ENCODE measurements around the gene FAM193B. TPM values are rescaled to one million over a fixed set of nuclear protein-coding genes. Genes with fewer than 3 reads are reported as not detected.

FAM193B gene
- total RNA-seq = 13.2 and 14.8 TPM in 2 replicates

GRCh38 chr5:177554474-177555111, at the start of gene FAM193B:
Gene FAM193B (minus strand): TSS chr5:177554563. CDS start chr5:177554458, 105 bp downstream.

GRCh38 chr5:177599731-177600507, 45.6 kb upstream of the FAM193B start, which contains the start of gene B4GALT7:
Gene B4GALT7 (plus strand): TSS chr5:177600132. CDS start chr5:177600211, 79 bp downstream.

GRCh38 chr5:177592010-177592834, 37.9 kb upstream of the FAM193B start, which contains the start of gene TMED9:
Gene TMED9 (plus strand): TSS chr5:177592203. CDS start chr5:177592215, 12 bp downstream.

GRCh38 chr5:177516601-177517568, 37.5 kb downstream of the FAM193B start, which contains the start of gene DDX41:
Gene DDX41 (minus strand): TSS chr5:177516961. CDS start chr5:177516945, 16 bp downstream.

GRCh38 chr5:177509381-177509951, 44.9 kb downstream of the FAM193B start, which contains the start of gene DOK3:
Gene DOK3 (minus strand): TSS chr5:177509826. CDS start chr5:177509540, 286 bp downstream.

GRCh38 chr5:177497292-177498012, 56.9 kb downstream of the FAM193B start, which contains the start of gene PDLIM7:
Gene PDLIM7 (minus strand): TSS chr5:177497604. CDS start chr5:177496512, 1,092 bp downstream.

DNA sequence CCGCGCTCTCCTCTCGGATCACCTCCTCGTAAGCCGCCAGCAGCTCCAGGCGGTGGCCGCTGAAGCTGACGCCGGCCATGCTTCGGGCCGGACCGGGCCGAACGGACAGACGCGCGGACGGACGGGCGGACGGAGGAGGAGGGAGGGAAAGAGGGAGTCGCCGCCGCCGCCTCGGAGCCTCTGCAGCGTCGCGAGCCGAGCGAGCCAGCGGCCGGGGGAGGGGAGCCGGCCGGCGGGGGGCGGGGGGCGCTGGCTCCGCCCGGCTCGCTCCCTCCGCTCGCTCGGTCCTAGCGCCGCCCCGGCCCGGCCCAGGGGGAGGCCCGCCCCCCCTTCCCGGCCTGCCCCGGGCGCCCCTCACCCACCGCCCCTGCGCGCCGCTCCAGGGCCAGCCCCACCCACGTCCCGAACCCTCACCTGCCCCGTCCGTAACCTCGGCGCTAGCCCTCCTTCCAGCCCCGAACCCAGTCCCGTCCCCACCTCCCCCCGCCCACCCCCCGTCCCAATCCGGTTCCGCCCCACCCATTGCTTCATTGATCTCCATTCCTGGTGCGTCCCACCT, 80.8 kb downstream of the FAM193B start, which contains the start of gene DBN1:
TSS of gene DBN1 (minus strand) at position 192 of the 559 bp plus-strand sequence. CDS start at position 79, 113 bp downstream.

Other genes starting within 250 kb of the FAM193B start
- 3.9 and 4.2 TPM in 2 replicates for gene MXD3, start 242.7 kb downstream of the FAM193B start, total RNA-seq
- gene LMAN2, start 202.9 kb downstream of the FAM193B start, total RNA-seq = 322 and 383 TPM in 2 replicates
- gene RGS14, start 196.6 kb downstream of the FAM193B start, total RNA-seq = 4.6 and 5.1 TPM in 2 replicates
- gene SLC34A1, start 170.1 kb downstream of the FAM193B start, total RNA-seq = not detected in 2 replicates
- not detected in 2 replicates for gene PFN3, start 153.9 kb downstream of the FAM193B start, total RNA-seq
- 0.54 and 0.77 TPM in 2 replicates for gene F12, start 145.0 kb downstream of the FAM193B start, total RNA-seq
- gene GRK6, start 127.9 kb downstream of the FAM193B start, total RNA-seq = 13.1 and 15.0 TPM in 2 replicates
- gene PRR7, start 107.7 kb downstream of the FAM193B start, total RNA-seq = 1.3 and 1.6 TPM in 2 replicates
- gene DBN1, start 80.9 kb downstream of the FAM193B start, total RNA-seq = 91.8 and 130 TPM in 2 replicates
- gene PDLIM7, start 57.0 kb downstream of the FAM193B start, total RNA-seq = 27.2 and 30.5 TPM in 2 replicates
- gene DOK3, start 44.7 kb downstream of the FAM193B start, total RNA-seq = 1.4 and 2.1 TPM in 2 replicates
- gene DDX41, start 37.6 kb downstream of the FAM193B start, total RNA-seq = 65.1 and 72.5 TPM in 2 replicates
- 109 and 137 TPM in 2 replicates for gene TMED9, start 37.6 kb upstream of the FAM193B start, total RNA-seq
- 21.7 and 26.9 TPM in 2 replicates for gene B4GALT7, start 45.6 kb upstream of the FAM193B start, total RNA-seq
- gene FAM153A, start 228.3 kb upstream of the FAM193B start, total RNA-seq = not detected in 2 replicates

Data from dermis lymphatic vessel endothelial cell (primary cell).